HepG2 (cell line): ENCODE data around the gene NTMT1. TPM values are rescaled to one million over a fixed set of nuclear protein-coding genes. Genes with fewer than 3 reads are reported as not detected.
A peak's percentile ranks its signal among the peaks of the same experiment; 100 is the strongest.

ENCODE experiments used
- GTF2F1 ChIP-seq: fragments of 150-350 bp; IDR thresholded peaks from 2 replicates; pipeline ENCODE4 v1.6.1; 2014; ENCODE audit warnings: low read length
- JARID2 ChIP-seq: sonication (generic); formaldehyde crosslinking; IDR thresholded peaks from 2 replicates; pipeline ENCODE4 v1.8.1; 2023; ENCODE audit warnings: missing genetic modification reagents, inconsistent platforms; ENCODE audit not compliant: insufficient replicate concordance
- LBX2 ChIP-seq: sonication (generic); formaldehyde crosslinking; IDR thresholded peaks from 2 replicates; pipeline ENCODE4 v1.5.0; 2020; ENCODE audit warnings: missing genetic modification reagents, mild to moderate bottlenecking, borderline replicate concordance
- MXI1 ChIP-seq: IDR thresholded peaks from 3 replicates; pipeline ENCODE4 v1.6.1; 2012; ENCODE audit warnings: low read depth, low read length, inconsistent platforms, borderline replicate concordance
- REL ChIP-seq: sonication (generic); formaldehyde crosslinking; conservative IDR thresholded peaks from 2 replicates; pipeline ENCODE4 v1.8.0; 2022; ENCODE audit warnings: mild to moderate bottlenecking, missing genetic modification reagents, moderate library complexity
- SNRNP70 ChIP-seq: fragments of 200-400 bp; formaldehyde crosslinking; IDR thresholded peaks from 2 replicates; pipeline ENCODE4 v1.6.1; 2017; ENCODE audit warnings: mild to moderate bottlenecking, low read depth, low read length, moderate library complexity
- TERF1 ChIP-seq: sonication (generic); formaldehyde crosslinking; IDR thresholded peaks from 2 replicates; pipeline ENCODE4 v1.8.0; 2022; ENCODE audit warnings: mild to moderate bottlenecking, missing genetic modification reagents, moderate library complexity
- TOPORS ChIP-seq: sonication (generic); formaldehyde crosslinking; IDR thresholded peaks from 2 replicates; pipeline ENCODE4 v1.8.0; 2023; ENCODE audit warnings: mild to moderate bottlenecking, missing genetic modification reagents
- USF2 ChIP-seq, 2 experiments: sonication (generic) in 1 of 2; formaldehyde crosslinking in 1 of 2; IDR thresholded peaks; 2 replicates each; pipeline versions ENCODE4 v1.5.1 to v1.6.1; 2011 to 2020; ENCODE audit warnings: borderline replicate concordance in 1 of 2, low read depth in 1 of 2, low read length in 1 of 2, mild to moderate bottlenecking in 1 of 2, missing genetic modification reagents in 1 of 2, moderate library complexity in 1 of 2
- ZBTB40 ChIP-seq, 2 experiments: fragments of 450-650 bp in 1 of 2; sonication (generic) in 1 of 2; formaldehyde crosslinking in 1 of 2; IDR thresholded peaks; 2 replicates each; pipeline versions ENCODE4 v1.6.1 to v1.8.0; 2016 to 2022; ENCODE audit warnings: antibody characterized with exemption in 1 of 2, mild to moderate bottlenecking in 1 of 2, missing genetic modification reagents in 1 of 2
- ZFYVE20 ChIP-seq: sonication (generic); formaldehyde crosslinking; IDR thresholded peaks from 2 replicates; pipeline ENCODE4 v1.8.0; 2023; ENCODE audit warnings: low read depth, mild to moderate bottlenecking, moderate library complexity, missing genetic modification reagents, borderline replicate concordance
- ZNF3 ChIP-seq: IDR thresholded peaks from 2 replicates; pipeline ENCODE4 v1.7.0; 2017; ENCODE audit warnings: inconsistent platforms
- ZNF33A ChIP-seq: sonication (generic); formaldehyde crosslinking; IDR thresholded peaks from 2 replicates; pipeline ENCODE4 v1.5.1; 2020; ENCODE audit warnings: missing genetic modification reagents, mild to moderate bottlenecking, moderate library complexity, borderline replicate concordance
- ZNF569 ChIP-seq: sonication (generic); formaldehyde crosslinking; IDR thresholded peaks from 2 replicates; pipeline ENCODE4 v1.5.0; 2020; ENCODE audit warnings: mild to moderate bottlenecking, missing genetic modification reagents, moderate library complexity, borderline replicate concordance
- polyA plus RNA-seq, 8 experiments: library from polyadenylated mRNA; depleted of rRNA in 3 of 8; stranded (reverse) in 7 of 8; unstranded in 1 of 8; fragments of >200 nt; fragmentation: Illumina TruSeq in 4 of 8; extraction: Trizol in 4 of 8; gene quantifications; 2 replicates each; pipeline versions ENCODE4 v1.2.1 to v1.2.3, GENCODE V29; 2011 to 2016; ENCODE audit warnings: low read depth in 4 of 8, missing spikeins in 1 of 8, mixed read lengths in 1 of 8; ENCODE audit not compliant: insufficient read depth in 1 of 8
- total RNA-seq, 5 experiments: library from RNA; depleted of rRNA; stranded (reverse); fragments of >200 nt; fragmentation: Illumina TruSeq; extraction: Trizol; gene quantifications; 2 replicates each; pipeline ENCODE4 v1.2.3, GENCODE V29; 2016; ENCODE audit warnings: low read depth in 1 of 5

The NTMT1 gene
- total and polyA plus RNA-seq, 2 of the 13 experiments (the other 11 are each of a cell fraction or from before 2014, with no cell fraction given) = 49.1 to 53.8 TPM

GRCh38 chr9:129596541-129597331, 29.2 kb upstream of the NTMT1 start (continued):
- TF ChIP-seq JARID2 (no peak), LBX2 (no peak), ZFYVE20 (CRISPR knock-in tag) (no peak), ZNF3 (peak; percentile 23; the same call in 1 of the 2 replicates), GTF2F1 (no peak), ZBTB40 (IDR thresholded peaks at IDR 0.05) (no peak), ZBTB40 (CRISPR knock-in tag; IDR thresholded peaks at IDR 0.05) (no peak), MXI1 (no peak), TOPORS (CRISPR knock-in tag) (peak; percentile 21; the same call in 1 of the 2 replicates), ZNF569 (CRISPR knock-in tag) (no peak), REL (CRISPR knock-in tag) (no peak), USF2 (IDR thresholded peaks at IDR 0.05; ENCODE audit: low read depth, low read length) (no peak), USF2 (CRISPR knock-in tag; IDR thresholded peaks at IDR 0.05; ENCODE audit: borderline replicate concordance) (no peak), TERF1 (CRISPR knock-in tag) (0 out of 2 replicates have a peak, but pooled peaks have one; percentile 33), ZNF33A (peak; percentile 82; the same call in 1 of the 2 replicates), SNRNP70 (no peak)
